ENCODE data around the gene KIAA1671.

Gene KIAA1671

DNA sequence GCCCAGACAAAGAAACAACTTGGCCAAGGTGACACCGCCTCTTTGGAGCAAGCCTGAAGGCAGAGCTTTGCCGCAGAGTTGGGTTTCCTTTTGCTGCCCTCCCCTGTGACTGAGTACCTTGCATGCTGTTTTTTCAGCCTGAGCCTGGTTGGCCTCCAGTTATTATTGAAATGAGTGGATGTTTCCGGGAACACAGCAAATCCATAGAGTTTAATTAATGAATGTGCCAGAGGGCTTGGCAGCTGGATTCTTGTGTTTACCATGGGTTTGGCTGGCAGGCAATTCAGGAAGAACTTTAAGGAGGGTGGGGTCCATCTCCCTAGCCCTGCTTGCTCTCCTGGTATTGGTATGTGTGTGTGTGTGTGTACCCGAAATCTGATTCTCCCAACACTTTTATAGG, 181.5 kb downstream of the KIAA1671 start:
- TF ChIP-seq, protein P1, sequence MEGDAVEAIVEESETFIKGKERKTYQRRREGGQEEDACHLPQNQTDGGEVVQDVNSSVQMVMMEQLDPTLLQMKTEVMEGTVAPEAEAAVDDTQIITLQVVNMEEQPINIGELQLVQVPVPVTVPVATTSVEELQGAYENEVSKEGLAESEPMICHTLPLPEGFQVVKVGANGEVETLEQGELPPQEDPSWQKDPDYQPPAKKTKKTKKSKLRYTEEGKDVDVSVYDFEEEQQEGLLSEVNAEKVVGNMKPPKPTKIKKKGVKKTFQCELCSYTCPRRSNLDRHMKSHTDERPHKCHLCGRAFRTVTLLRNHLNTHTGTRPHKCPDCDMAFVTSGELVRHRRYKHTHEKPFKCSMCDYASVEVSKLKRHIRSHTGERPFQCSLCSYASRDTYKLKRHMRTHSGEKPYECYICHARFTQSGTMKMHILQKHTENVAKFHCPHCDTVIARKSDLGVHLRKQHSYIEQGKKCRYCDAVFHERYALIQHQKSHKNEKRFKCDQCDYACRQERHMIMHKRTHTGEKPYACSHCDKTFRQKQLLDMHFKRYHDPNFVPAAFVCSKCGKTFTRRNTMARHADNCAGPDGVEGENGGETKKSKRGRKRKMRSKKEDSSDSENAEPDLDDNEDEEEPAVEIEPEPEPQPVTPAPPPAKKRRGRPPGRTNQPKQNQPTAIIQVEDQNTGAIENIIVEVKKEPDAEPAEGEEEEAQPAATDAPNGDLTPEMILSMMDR (IDR thresholded peaks at IDR 0.05; ENCODE audit: insufficient read depth, missing control alignments): no peak
- DNase-seq (ENCODE audit: insufficient read length, low spot score) (no peak), FAIRE-seq (no peak)

DNA sequence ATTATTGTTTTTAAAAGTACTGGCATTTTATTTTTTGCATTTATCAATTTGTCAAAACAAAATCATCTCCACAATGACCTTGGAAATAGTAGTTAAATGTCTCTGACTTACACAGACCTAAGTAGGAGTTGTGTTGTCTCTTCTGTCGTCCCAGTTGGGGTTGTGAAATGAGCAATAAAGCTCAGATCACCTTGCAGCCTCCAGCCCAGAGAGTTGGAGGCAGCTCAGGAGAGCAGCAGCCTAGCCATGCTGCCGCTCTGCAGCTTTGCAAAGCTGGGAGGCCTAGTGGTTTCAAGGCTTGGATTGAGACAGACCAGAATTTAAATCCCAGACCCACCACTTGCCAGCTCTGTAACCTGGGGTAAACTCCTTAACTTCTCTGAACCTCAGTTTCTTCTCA, 181.9 kb downstream of the KIAA1671 start:
- TF ChIP-seq, protein P1 (IDR thresholded peaks at IDR 0.05; ENCODE audit: insufficient read depth, missing control alignments): no peak
- DNase-seq (ENCODE audit: insufficient read length, low spot score) (no peak), FAIRE-seq (no peak)

DNA sequence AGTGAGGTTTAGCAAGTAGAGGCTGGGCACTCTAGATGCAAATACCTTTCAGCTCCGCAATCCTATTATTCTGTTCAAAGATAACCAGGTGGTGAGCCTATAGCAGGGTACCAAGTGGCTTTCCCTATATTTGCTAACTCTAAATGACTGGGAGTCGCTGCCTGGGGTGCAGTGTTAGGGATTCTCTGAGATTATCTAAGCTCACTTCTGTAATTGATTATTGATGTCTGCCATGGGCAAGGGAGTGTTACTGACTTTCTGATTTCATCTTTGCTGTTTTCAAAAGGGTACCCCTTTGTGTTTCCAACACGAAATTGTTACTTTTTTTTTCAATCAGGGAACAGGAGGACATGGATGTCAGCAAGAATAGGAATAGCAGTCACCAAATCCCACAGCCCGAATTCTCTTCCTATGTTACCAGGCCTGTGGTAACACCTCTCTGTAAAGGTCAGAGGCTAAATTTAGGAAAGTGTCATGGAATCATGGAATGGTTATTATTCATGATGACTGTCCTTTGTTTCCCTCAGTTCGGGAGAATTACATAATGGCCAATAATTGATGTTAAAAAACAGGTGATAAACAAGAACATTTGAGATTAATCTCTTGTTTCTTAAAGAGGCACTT, 184.5 kb downstream of the KIAA1671 start:
- no peak for DNase-seq (ENCODE audit: insufficient read length, low spot score)
- no peak for FAIRE-seq
- TF ChIP-seq, protein P1 (IDR thresholded peaks at IDR 0.05; ENCODE audit: insufficient read depth, missing control alignments): no peak

DNA sequence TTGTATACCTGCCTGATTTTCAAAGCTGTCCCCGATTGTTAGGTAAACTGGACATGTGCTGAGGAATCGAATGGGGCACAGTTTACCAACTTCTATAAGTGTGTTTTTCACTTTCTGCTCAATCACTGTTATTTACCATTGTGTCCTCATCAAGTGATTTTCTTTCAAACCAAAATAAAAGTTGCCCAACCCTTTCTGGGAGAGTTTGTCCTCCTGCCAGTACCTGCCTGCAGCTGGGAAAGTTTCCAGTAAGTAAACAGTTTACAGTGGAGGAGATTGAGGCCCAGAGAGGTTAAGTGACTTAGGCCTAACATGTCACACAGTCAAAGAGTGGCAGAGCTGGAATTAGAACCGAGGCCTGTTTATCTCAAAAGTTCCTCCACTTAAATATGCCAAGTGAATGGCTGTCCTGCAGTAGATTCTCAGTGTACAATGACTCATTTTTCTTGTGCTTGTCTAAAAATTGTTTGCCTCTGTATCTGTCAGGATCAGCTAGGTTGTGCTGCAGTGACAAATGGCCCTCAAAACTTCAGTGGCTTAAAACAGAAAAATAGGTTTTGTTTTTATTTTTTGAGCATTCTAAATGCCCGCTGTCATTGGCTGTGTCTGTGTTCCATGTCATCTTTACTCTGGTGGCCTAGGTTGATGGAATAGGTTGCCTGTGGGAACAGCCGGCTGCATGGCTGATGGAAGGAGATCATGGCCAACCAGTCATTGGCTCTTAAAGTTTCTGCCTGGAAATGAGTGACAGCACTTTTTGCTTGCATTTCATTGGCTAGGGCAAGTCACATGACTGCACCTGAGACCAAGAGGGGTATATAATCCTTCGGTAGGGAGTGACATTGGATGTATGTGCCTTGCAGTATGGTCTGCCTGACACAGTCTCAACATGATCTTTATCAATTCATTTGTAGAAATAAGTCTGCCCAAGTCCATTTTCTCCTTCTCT, 185.3 kb downstream of the KIAA1671 start:
- DNase-seq (ENCODE audit: insufficient read length, low spot score) (no peak), FAIRE-seq (no peak)
- TF ChIP-seq, protein P1 (IDR thresholded peaks at IDR 0.05; ENCODE audit: insufficient read depth, missing control alignments): no peak

DNA sequence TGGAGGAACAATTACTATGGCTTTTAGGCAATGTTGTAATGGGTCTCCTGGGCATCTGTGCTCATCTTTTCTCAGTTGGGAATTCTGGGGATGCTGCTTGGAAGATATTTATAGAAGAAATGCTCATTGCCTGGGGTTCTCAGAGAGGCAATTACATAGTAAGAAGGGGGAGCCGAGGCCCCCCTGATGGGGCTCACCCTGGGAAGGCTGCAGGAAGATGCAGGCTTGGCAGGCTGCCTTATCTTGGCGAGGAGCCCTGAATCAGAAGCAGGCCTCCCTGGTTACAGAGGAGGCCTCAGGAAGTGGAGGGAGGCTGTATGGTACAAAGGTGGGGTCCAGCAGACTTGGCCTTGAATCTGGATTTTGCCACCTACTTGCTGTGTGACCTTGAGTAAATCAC, 186.5 kb downstream of the KIAA1671 start:
- FAIRE-seq: no peak
- no peak for DNase-seq (ENCODE audit: insufficient read length, low spot score)
- TF ChIP-seq, protein P1 (IDR thresholded peaks at IDR 0.05; ENCODE audit: insufficient read depth, missing control alignments): no peak

DNA sequence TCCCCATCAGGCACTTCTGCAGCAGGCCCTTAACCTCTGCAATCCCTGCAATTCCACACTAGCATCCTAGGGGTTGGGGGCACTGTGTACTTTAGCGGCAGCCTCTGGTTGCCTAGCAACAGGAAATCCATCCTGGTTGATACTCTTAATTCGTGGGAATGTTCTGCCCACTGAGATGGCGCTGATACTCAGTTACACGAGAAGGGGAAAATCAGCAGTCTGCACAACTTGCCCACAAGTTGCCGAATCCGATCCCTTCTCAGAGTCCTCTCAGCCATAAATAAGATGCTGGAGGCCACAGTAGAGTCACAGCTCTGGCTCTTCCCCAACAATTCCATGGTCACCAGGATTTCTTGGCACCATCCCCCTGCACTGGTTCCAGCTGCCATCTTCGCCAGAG, 189.6 kb downstream of the KIAA1671 start:
- DNase-seq (ENCODE audit: insufficient read length, low spot score) (no peak), FAIRE-seq (no peak)
- TF ChIP-seq, protein P1 (IDR thresholded peaks at IDR 0.05; ENCODE audit: insufficient read depth, missing control alignments): no peak
